CD4-positive, alpha-beta T cell (primary cell): ENCODE measurements around the gene ADAMTS7. TPM values are rescaled to one million over a fixed set of nuclear protein-coding genes. Genes with fewer than 3 reads are reported as not detected.
"Not testable (repeated sequence)": the region's sequence is repeated elsewhere in the genome, so short reads cannot be mapped to it uniquely, and the experiment has no call there.

Experiments
- ATAC-seq: fragments of 200-7000 bp; cut with Tn5 transposase; one replicate; pipeline ENCODE4 v1.10.0; 2022; ENCODE audit warnings: mild to moderate bottlenecking; ENCODE audit not compliant: poor library complexity
- CTCF ChIA-PET: fragments of 350-600 bp; sonication (Branson Sonifier 250); formaldehyde crosslinking; loops from one replicate; lab custom pipeline; 2021; ENCODE audit warnings: antibody characterized with exemption, inconsistent platforms; lab: Charles Lee
- POLR2A ChIA-PET: fragments of 350-600 bp; sonication (Branson Sonifier 250); formaldehyde crosslinking; loops from one replicate; lab custom pipeline; 2021; ENCODE audit warnings: antibody characterized with exemption, inconsistent platforms; lab: Charles Lee
- DNase-seq, 14 experiments: peaks; one replicate each; pipeline ENCODE4 v3.0.0-alpha.2; 2013 to 2020; ENCODE audit warnings: mixed read lengths in 2 of 14
- H3K27ac ChIP-seq, 2 donors: one replicate each; pipeline versions ENCODE4 v1.5.1 to v1.7.0; 2013; ENCODE audit warnings: low read length in 2 of 2, low read depth in 1 of 2, mild to moderate bottlenecking in 1 of 2
- H3K27me3 ChIP-seq, 2 experiments: 1 replicate in 1 of 2; 2 replicates in 1 of 2; pipeline versions ENCODE4 v1.6.1 to v1.7.0; 2013; ENCODE audit warnings: low read length in 2 of 2, control low read depth in 1 of 2, mild to moderate bottlenecking in 1 of 2, moderate library complexity in 1 of 2; ENCODE audit not compliant: insufficient read depth in 2 of 2, control insufficient read depth in 1 of 2
- H3K36me3 ChIP-seq: one replicate; pipeline ENCODE4 v1.6.1; 2013; ENCODE audit warnings: low read length, control low read depth; ENCODE audit not compliant: insufficient read depth
- H3K4me1 ChIP-seq: one replicate; pipeline ENCODE4 v1.6.1; 2013; ENCODE audit warnings: low read length, control low read depth; ENCODE audit not compliant: insufficient read depth
- H3K4me3 ChIP-seq: one replicate; pipeline ENCODE4 v1.5.1; 2013; ENCODE audit warnings: mild to moderate bottlenecking, low read length, moderate library complexity
- H3K9me3 ChIP-seq, 2 experiments: 1 replicate in 1 of 2; 2 replicates in 1 of 2; pipeline versions ENCODE4 v1.6.1 to v1.7.0; 2013; ENCODE audit warnings: low read length in 2 of 2, mild to moderate bottlenecking in 2 of 2, control low read depth in 1 of 2, moderate library complexity in 1 of 2; ENCODE audit not compliant: control insufficient read depth in 1 of 2, insufficient read depth in 1 of 2
- H3K27ac Mint-ChIP-seq: one replicate; pipeline ENCODE4 v1.8.0; 2020; ENCODE audit warnings: mixed read lengths
- H3K27me3 Mint-ChIP-seq: one replicate; pipeline ENCODE4 v1.8.0; 2021; ENCODE audit warnings: mixed read lengths
- H3K36me3 Mint-ChIP-seq: one replicate; pipeline ENCODE4 v1.8.0; 2021; ENCODE audit warnings: low read depth, mixed read lengths
- H3K4me1 Mint-ChIP-seq: one replicate; pipeline ENCODE4 v1.8.0; 2021; ENCODE audit warnings: low read depth, mixed read lengths
- H3K4me3 Mint-ChIP-seq: one replicate; pipeline ENCODE4 v1.8.0; 2020; ENCODE audit warnings: mild to moderate bottlenecking, mixed read lengths
- H3K9me3 Mint-ChIP-seq: one replicate; pipeline ENCODE4 v1.8.0; 2020; ENCODE audit warnings: mixed read lengths
- intact Hi-C, 2 experiments: fragments of 100-400 bp; cut with DNase I in 1 of 2; cut with micrococcal nuclease in 1 of 2; formaldehyde crosslinking; loops; one replicate each; pipeline versions ENCODE4 v1.15.1 to v1.9.0; 2023 to 2025; cut with DNase I, micrococcal nuclease
- total RNA-seq, 174 experiments: library from RNA in 2 of 174; stranded (reverse) in 2 of 174; gene quantifications; one replicate each; pipeline ENCODE4 v1.2.3 and lab custom pipeline; 2021 to 2026
- TF ChIP-seq, protein P1 (sequence below): fragments of 200-600 bp; IDR thresholded peaks from one replicate; pipeline ENCODE4 v1.8.0; 2022; ENCODE audit warnings: antibody characterized with exemption, mild to moderate bottlenecking

ADAMTS7 gene
- total RNA-seq, 2 experiments from 2014 or later = 0.11 to 0.30 TPM

DNA sequence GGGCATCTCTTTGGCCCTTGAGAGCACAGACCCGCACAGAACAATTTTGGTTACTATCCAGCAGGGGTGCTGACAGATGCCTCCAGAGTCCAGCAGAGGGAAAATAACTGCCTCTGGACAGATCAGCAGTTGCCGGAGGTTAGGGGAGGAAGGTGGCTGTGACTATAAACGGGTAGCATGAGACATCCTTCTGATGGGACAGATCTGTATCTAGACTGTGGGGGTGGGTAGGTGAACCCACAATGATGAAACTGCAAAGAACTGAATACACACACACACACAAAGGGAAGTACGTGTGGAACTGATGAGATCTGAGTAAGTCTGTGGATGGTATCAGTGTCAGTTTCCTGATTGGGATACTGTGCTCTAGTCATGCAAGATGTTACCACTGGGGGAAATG, 21.2 kb downstream of the ADAMTS7 start:
- CTCF ChIA-PET = no interaction called here
- intact Hi-C loops = no loop called here
- ATAC-seq = no peak

DNA sequence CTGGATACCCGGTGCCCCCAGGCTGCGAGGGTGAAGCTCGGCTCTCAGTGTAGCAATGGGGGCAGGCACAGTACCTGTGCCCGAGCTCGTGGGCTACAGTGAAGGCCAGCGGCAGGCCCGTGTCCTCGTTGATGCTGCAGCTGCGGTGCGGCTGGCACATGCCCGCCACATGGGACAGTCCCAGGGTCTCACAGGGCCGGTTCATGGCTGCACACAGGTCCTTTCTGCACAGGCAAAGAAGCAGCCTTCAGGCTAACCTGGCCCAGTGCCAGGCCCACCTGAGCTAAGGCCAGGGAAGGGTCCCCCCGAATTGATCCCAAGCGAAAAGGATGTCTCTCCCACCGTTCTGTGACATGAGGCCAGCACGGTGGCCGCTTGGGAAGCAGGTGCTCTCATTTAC, 21.6 kb downstream of the ADAMTS7 start:
- no peaks in the 10 kb centered on the region for H3K9me3 ChIP-seq
- ChIA-PET POLR2A (no interaction called here), CTCF (no interaction called here)
- no peaks in the 10 kb centered on the region for H3K9me3 Mint-ChIP-seq
- intact Hi-C loops = no loop called here
- no peak overlapping the region for H3K27ac ChIP-seq
- H3K4me3 ChIP-seq = no peak overlapping the region
- H3K27ac Mint-ChIP-seq = no peak overlapping the region
- no peaks in the 10 kb centered on the region for H3K36me3 ChIP-seq
- H3K4me1 Mint-ChIP-seq = no peaks in the 10 kb centered on the region
- TF ChIP-seq, protein P1, sequence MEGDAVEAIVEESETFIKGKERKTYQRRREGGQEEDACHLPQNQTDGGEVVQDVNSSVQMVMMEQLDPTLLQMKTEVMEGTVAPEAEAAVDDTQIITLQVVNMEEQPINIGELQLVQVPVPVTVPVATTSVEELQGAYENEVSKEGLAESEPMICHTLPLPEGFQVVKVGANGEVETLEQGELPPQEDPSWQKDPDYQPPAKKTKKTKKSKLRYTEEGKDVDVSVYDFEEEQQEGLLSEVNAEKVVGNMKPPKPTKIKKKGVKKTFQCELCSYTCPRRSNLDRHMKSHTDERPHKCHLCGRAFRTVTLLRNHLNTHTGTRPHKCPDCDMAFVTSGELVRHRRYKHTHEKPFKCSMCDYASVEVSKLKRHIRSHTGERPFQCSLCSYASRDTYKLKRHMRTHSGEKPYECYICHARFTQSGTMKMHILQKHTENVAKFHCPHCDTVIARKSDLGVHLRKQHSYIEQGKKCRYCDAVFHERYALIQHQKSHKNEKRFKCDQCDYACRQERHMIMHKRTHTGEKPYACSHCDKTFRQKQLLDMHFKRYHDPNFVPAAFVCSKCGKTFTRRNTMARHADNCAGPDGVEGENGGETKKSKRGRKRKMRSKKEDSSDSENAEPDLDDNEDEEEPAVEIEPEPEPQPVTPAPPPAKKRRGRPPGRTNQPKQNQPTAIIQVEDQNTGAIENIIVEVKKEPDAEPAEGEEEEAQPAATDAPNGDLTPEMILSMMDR = no peak
- no peaks in the 10 kb centered on the region for H3K4me1 ChIP-seq
- no peaks in the 10 kb centered on the region for H3K27me3 ChIP-seq
- no peak for DNase-seq
- ATAC-seq = no peak
- H3K27me3 Mint-ChIP-seq = no peaks in the 10 kb centered on the region
- no peaks in the 10 kb centered on the region for H3K36me3 Mint-ChIP-seq
- H3K4me3 Mint-ChIP-seq = no peak overlapping the region

More for the DNA sequence above, 21.2 kb downstream of the ADAMTS7 start:
- Mint-ChIP-seq H3K27ac (no peak overlapping the region), H3K36me3 (no peaks in the 10 kb centered on the region), H3K27me3 (no peaks in the 10 kb centered on the region), H3K4me3 (no peak overlapping the region), H3K4me1 (no peaks in the 10 kb centered on the region), H3K9me3 (no peaks in the 10 kb centered on the region)
- no peak for DNase-seq
- no peak overlapping the region for H3K4me3 ChIP-seq
- no peaks in the 10 kb centered on the region for H3K9me3 ChIP-seq
- H3K4me1 ChIP-seq = no peaks in the 10 kb centered on the region
- H3K36me3 ChIP-seq = no peaks in the 10 kb centered on the region
- no peaks in the 10 kb centered on the region for H3K27me3 ChIP-seq
- H3K27ac ChIP-seq = no peak overlapping the region
- POLR2A ChIA-PET = no interaction called here
- TF ChIP-seq, protein P1 = no peak

DNA sequence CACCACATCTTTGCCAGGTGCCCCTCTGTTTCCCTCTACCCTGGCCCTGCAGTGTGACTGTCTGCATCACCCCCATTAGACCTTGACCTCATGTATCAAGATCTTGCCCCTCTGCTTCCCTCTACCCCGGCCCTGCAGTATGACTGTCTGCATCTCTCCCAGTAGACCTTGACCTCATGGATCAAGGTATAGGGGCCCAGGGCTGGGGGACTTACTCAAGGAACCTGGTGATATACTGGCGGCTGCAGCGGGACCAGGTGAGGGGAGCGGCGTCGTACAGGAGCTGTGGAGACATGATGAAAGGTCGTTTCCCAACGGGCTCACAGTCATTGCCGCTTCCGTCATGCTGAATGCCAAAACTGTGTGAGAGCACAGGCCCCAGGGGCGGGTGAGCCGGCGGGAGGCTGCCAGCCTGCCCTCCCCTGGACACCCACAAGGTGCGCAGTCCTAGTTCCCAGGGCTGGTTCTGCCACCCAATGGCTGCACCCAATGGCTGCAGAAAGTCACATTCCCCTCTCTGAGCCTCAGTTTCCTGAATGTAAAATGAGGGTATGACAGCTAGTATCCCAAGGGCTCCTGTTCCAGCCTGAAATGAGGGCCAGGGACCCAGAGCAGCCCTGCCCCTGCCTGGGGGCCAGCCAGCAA, 23.1 kb downstream of the ADAMTS7 start:
- no peak for ATAC-seq
- H3K27ac Mint-ChIP-seq = no peak overlapping the region
- no peaks in the 10 kb centered on the region for H3K9me3 Mint-ChIP-seq
- intact Hi-C loops = no loop called here
- no peaks in the 10 kb centered on the region for H3K4me1 Mint-ChIP-seq
- no peak overlapping the region for H3K4me3 Mint-ChIP-seq
- no peak overlapping the region for H3K27ac ChIP-seq
- H3K4me1 ChIP-seq = no peaks in the 10 kb centered on the region
- CTCF ChIA-PET = no interaction called here
- H3K36me3 Mint-ChIP-seq = no peaks in the 10 kb centered on the region
- H3K27me3 Mint-ChIP-seq = no peaks in the 10 kb centered on the region
- H3K36me3 ChIP-seq = no peaks in the 10 kb centered on the region
- H3K4me3 ChIP-seq = no peak overlapping the region
- DNase-seq = no peak
- TF ChIP-seq, protein P1 = no peak
- H3K9me3 ChIP-seq = no peaks in the 10 kb centered on the region
- no peaks in the 10 kb centered on the region for H3K27me3 ChIP-seq
- POLR2A ChIA-PET = no interaction called here

DNA sequence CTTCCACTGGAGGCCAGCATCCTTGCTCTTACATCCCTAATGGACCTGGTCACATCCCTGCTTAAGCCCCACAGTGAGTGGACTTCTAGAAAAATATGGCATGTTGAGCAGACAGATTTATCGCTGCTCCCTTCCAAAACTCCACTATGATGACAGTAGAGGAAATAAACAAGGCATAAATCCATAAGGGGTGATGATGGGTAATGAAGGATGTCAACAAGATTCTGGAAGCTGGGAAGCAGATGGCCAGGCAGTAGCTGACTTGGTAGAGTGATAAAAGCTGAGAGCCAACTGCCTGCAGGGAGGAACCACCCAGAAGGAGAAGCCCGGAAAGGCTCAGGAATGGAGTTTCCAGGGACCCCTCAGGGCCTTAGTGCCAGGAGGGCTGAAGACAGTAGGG, 28.9 kb downstream of the ADAMTS7 start:
- H3K9me3 ChIP-seq, H3K9me3 Mint-ChIP-seq, ATAC-seq, H3K36me3 Mint-ChIP-seq, H3K27me3 Mint-ChIP-seq, CTCF ChIA-PET, POLR2A ChIA-PET, H3K4me3 ChIP-seq, H3K4me3 Mint-ChIP-seq, H3K4me1 ChIP-seq, DNase-seq, H3K27me3 ChIP-seq, H3K27ac ChIP-seq, H3K36me3 ChIP-seq, intact Hi-C loops, H3K4me1 Mint-ChIP-seq, H3K27ac Mint-ChIP-seq: not testable (repeated sequence)

DNA sequence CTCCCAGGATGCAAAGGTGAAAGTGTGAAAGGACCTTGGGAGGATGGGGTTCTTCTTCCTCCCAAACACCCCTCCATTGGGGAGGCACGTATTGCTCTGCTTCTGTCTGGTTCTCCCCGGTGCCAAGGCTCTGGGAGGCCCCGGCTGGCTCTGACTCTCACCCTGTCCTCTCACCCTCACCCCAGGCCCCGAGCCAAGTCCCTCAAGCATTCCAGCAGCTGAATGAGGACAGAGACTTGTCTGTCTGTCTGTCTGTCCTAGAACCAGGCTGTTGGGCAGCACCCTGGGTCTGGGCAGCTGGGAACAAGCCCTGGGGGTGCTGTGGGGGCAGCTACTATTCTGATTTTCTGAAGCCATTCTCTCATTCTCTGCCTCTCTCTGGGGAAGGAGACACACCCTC, 29.9 kb downstream of the ADAMTS7 start:
- H3K27ac Mint-ChIP-seq = not testable (repeated sequence)

More for the DNA sequence above, 29.9 kb downstream of the ADAMTS7 start:
- H3K4me1 ChIP-seq, POLR2A ChIA-PET, H3K27ac ChIP-seq, CTCF ChIA-PET, H3K4me1 Mint-ChIP-seq, H3K27me3 Mint-ChIP-seq, DNase-seq, H3K9me3 ChIP-seq, H3K9me3 Mint-ChIP-seq, intact Hi-C loops, H3K27me3 ChIP-seq, ATAC-seq, H3K36me3 ChIP-seq, H3K4me3 ChIP-seq, H3K4me3 Mint-ChIP-seq, H3K36me3 Mint-ChIP-seq: not testable (repeated sequence)
